GM12872 (cell line): Measurements from ENCODE around the gene FAM78A.

ENCODE experiments used
- CTCF ChIP-seq: IDR thresholded peaks from 3 replicates; pipeline ENCODE4 v1.5.1; 2011; ENCODE audit warnings: low read depth, mild to moderate bottlenecking, low read length, moderate library complexity; ENCODE audit not compliant: insufficient read depth

Gene FAM78A

GRCh38 chr9:131299961-131300347, 23.6 kb upstream of the FAM78A start:
- TF ChIP-seq CTCF = no peak

GRCh38 chr9:131299346-131299960, 23.1 kb upstream of the FAM78A start:
- TF ChIP-seq CTCF = no peak

GRCh38 chr9:131298816-131299215, 22.5 kb upstream of the FAM78A start:
- TF ChIP-seq CTCF = no peak

GRCh38 chr9:131298341-131298740, 22.0 kb upstream of the FAM78A start:
- no peak for TF ChIP-seq CTCF

- no peak for TF ChIP-seq CTCF
Measured at GRCh38 chr9:131297903-131298302, 21.6 kb upstream of the FAM78A start.

GRCh38 chr9:131296906-131297500, 20.7 kb upstream of the FAM78A start:
- TF ChIP-seq CTCF = no peak

- no peak for TF ChIP-seq CTCF
Measured at GRCh38 chr9:131296460-131296859, 20.1 kb upstream of the FAM78A start.

- no peak for TF ChIP-seq CTCF
Measured at GRCh38 chr9:131292937-131293336, 16.6 kb upstream of the FAM78A start.
